ENCODE measurements around the gene PCSK5. TPM values are rescaled to one million over a fixed set of nuclear protein-coding genes. Genes with fewer than 3 reads are reported as not detected.

The PCSK5 gene
- total and polyA plus RNA-seq, 5 donors = 2.6 to 7.6 (median 5.6) TPM

GRCh38 chr9:76003041-76003440, 112.6 kb downstream of the PCSK5 start:
- H3K9me3 ChIP-seq (ENCODE audit: control insufficient read depth, low read length) = no peaks in the 10 kb centered on the region
- DNase-seq = no peak
- ATAC-seq = no peak
- no peak overlapping the region for H3K4me3 ChIP-seq (ENCODE audit: low read length)
- H3K4me1 ChIP-seq (ENCODE audit: control insufficient read depth, insufficient read depth, low read length) = peaks cover 2% of the 10 kb centered on the region
- intact Hi-C loops (cut with DNase I) = loop anchor here in 1 of 4 donors (10.0 kb wide), 1 partner anchor 918 kb away; the partner anchor contains the start of genes NMRK1 and OSTF1
- no peak overlapping the region for H3K27ac ChIP-seq (ENCODE audit: low read length)
- H3K27me3 ChIP-seq (ENCODE audit: control insufficient read depth, insufficient read depth) = no peaks in the 10 kb centered on the region
- WGBS = 79% methylated on average over 5 of the region's 5 CpGs

GRCh38 chr9:76004526-76004925, 114.1 kb downstream of the PCSK5 start:
- intact Hi-C loops (cut with DNase I) = loop anchor here in 1 of 4 donors (10.0 kb wide), 1 partner anchor 920 kb away; the partner anchor contains the start of genes NMRK1 and OSTF1
- ATAC-seq (no peak), DNase-seq (no peak)
- Histone ChIP-seq H3K4me3 (ENCODE audit: low read length) (no peak overlapping the region), H3K27me3 (ENCODE audit: control insufficient read depth, insufficient read depth) (no peaks in the 10 kb centered on the region), H3K27ac (ENCODE audit: low read length) (no peak overlapping the region), H3K4me1 (ENCODE audit: control insufficient read depth, insufficient read depth, low read length) (peaks cover 2% of the 10 kb centered on the region), H3K9me3 (ENCODE audit: control insufficient read depth, low read length) (no peaks in the 10 kb centered on the region)
- WGBS = 95% methylated on average over 1 of the region's 1 CpG

DNA sequence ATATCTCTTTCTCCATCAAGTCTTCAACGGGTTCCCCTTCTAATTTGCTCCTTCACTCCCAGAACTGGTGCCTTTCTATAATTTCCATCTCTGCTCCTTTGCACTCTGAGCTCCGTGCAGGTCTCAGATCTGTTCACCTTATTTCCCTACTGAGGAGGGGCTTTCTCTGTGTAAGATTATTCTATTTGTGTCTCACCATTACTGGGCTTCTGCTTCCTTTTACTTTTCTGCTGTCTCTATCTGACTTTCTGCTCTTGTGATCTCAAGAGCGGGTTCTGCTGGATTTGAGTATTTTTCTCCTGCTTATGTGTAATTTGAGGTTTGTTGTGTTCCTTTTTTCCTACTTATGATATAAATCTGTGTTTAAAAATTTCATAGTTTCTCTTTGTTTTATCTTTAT, 117.5 kb downstream of the PCSK5 start:
- H3K27ac ChIP-seq (ENCODE audit: low read length) = no peak overlapping the region
- 87% methylated on average over 3 of the region's 3 CpGs for WGBS
- DNase-seq (no peak), ATAC-seq (no peak)
- H3K4me1 ChIP-seq (ENCODE audit: control insufficient read depth, insufficient read depth, low read length) = peaks cover 2% of the 10 kb centered on the region
- H3K4me3 ChIP-seq (ENCODE audit: low read length) = no peak overlapping the region
- no peaks in the 10 kb centered on the region for H3K27me3 ChIP-seq (ENCODE audit: control insufficient read depth, insufficient read depth)
- H3K9me3 ChIP-seq (ENCODE audit: control insufficient read depth, low read length) = no peaks in the 10 kb centered on the region
- intact Hi-C loops (cut with DNase I) = loop anchor here in 1 of 4 donors (10.0 kb wide), 1 partner anchor 923 kb away; the partner anchor contains the start of genes NMRK1 and OSTF1

DNA sequence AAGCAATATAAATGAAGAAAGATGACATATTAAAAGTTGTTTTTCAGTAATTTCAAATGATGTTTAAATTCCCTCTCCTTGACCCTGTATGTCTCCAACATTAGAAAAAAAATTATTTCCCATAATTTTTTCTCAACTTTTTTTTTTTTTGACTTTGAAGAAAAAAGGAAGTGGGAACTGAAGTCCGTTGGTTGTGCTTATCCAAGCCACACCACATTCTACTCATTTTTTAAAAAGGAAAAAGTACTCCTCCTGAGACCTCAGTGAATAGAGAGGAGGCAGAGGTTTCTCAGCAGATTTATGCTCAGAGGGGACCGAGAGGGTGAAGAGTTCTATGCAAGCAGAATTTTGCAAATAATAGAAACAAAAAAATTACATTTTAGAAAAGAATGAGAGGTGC, 123.3 kb downstream of the PCSK5 start:
- ATAC-seq (no peak), DNase-seq (no peak)
- Histone ChIP-seq H3K4me1 (ENCODE audit: control insufficient read depth, insufficient read depth, low read length) (no peaks in the 10 kb centered on the region), H3K4me3 (ENCODE audit: low read length) (no peak overlapping the region), H3K27ac (ENCODE audit: low read length) (no peak overlapping the region), H3K9me3 (ENCODE audit: control insufficient read depth, low read length) (no peaks in the 10 kb centered on the region), H3K27me3 (ENCODE audit: control insufficient read depth, insufficient read depth) (no peaks in the 10 kb centered on the region)
- intact Hi-C loops (cut with DNase I) = no loop called here
- 53% methylated on average over 2 of the region's 2 CpGs for WGBS

- intact Hi-C loops (cut with DNase I) = no loop called here
- no peaks in the 10 kb centered on the region for H3K4me1 ChIP-seq (ENCODE audit: control insufficient read depth, insufficient read depth, low read length)
- no peaks in the 10 kb centered on the region for H3K27me3 ChIP-seq (ENCODE audit: control insufficient read depth, insufficient read depth)
- ATAC-seq (no peak), DNase-seq (no peak)
- 85% methylated on average over 12 of the region's 12 CpGs for WGBS
- H3K27ac ChIP-seq (ENCODE audit: low read length) = no peak overlapping the region
- H3K9me3 ChIP-seq (ENCODE audit: control insufficient read depth, low read length) = no peaks in the 10 kb centered on the region
- no peak overlapping the region for H3K4me3 ChIP-seq (ENCODE audit: low read length)
Measured at GRCh38 chr9:76018235-76018634, 127.8 kb downstream of the PCSK5 start.

DNA sequence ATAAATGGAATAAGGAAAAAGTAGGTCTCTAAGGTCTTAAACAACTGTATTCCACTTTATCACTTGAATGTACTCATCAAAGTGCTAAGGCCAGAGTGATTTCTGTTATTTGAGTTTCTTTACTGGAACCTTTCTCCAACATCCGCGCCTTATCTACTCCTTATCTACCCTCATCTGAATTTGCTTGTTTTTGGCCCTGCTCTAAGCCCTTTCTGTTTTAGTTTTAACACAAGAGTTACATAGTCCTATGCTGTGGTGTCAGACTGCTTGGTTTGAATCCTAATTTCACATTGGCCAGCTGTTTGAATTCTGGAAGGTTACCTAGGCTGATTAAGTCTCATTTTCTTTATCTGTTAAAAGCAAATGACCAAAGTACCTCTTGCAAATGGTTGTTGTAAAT, 128.3 kb downstream of the PCSK5 start:
- intact Hi-C loops (cut with DNase I) = no loop called here
- H3K4me3 ChIP-seq (ENCODE audit: low read length) = no peak overlapping the region
- H3K9me3 ChIP-seq (ENCODE audit: control insufficient read depth, low read length) = no peaks in the 10 kb centered on the region

DNA sequence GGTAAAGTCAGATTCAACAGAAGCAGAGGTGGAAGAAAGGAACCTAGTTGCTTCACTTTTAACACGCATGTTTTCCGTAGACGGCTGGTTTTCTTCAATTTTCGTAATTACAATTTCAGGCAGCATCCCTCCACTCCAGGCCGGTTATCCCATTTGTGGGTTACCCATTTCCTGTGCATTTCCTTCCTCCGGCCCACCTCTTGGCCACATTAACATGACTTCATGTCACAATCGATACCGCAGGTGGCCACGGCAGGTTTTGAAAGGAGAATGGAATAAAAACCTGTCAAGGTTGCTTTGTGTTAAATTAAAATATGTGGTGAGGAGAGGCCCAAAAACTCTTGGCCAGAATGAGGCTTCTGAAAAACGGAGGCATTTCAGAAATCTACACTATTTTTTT, 130.2 kb downstream of the PCSK5 start:
- no peak overlapping the region for H3K4me3 ChIP-seq (ENCODE audit: low read length)
- no peak overlapping the region for H3K27ac ChIP-seq (ENCODE audit: low read length)
- H3K27me3 ChIP-seq (ENCODE audit: control insufficient read depth, insufficient read depth) = no peaks in the 10 kb centered on the region
- ATAC-seq (no peak), DNase-seq (no peak)
- H3K4me1 ChIP-seq (ENCODE audit: control insufficient read depth, insufficient read depth, low read length) = no peaks in the 10 kb centered on the region
- 74% methylated on average over 10 of the region's 10 CpGs for WGBS
- no peaks in the 10 kb centered on the region for H3K9me3 ChIP-seq (ENCODE audit: control insufficient read depth, low read length)
- intact Hi-C loops (cut with DNase I) = no loop called here

More for the DNA sequence above, 128.3 kb downstream of the PCSK5 start:
- DNase-seq (no peak), ATAC-seq (peak in 1 of 2 donors; percentile 47)
- Histone ChIP-seq H3K27me3 (ENCODE audit: control insufficient read depth, insufficient read depth) (no peaks in the 10 kb centered on the region), H3K4me1 (ENCODE audit: control insufficient read depth, insufficient read depth, low read length) (no peaks in the 10 kb centered on the region), H3K27ac (ENCODE audit: low read length) (no peak overlapping the region)
- WGBS = 57% methylated on average over 2 of the region's 2 CpGs

GRCh38 chr9:76022317-76022716, 131.8 kb downstream of the PCSK5 start:
- no peak for DNase-seq
- WGBS = 86% methylated on average over 5 of the region's 5 CpGs
- intact Hi-C loops (cut with DNase I) = no loop called here

GRCh38 chr9:76023715-76024195, 133.3 kb downstream of the PCSK5 start:
- no peaks in the 10 kb centered on the region for H3K27me3 ChIP-seq (ENCODE audit: control insufficient read depth, insufficient read depth)
- DNase-seq (no peak), ATAC-seq (no peak)
- H3K4me1 ChIP-seq (ENCODE audit: control insufficient read depth, insufficient read depth, low read length) = no peaks in the 10 kb centered on the region
- no peak overlapping the region for H3K27ac ChIP-seq (ENCODE audit: low read length)
- no peaks in the 10 kb centered on the region for H3K9me3 ChIP-seq (ENCODE audit: control insufficient read depth, low read length)
- intact Hi-C loops (cut with DNase I) = no loop called here
- WGBS = 70% methylated on average over 7 of the region's 7 CpGs
- no peak overlapping the region for H3K4me3 ChIP-seq (ENCODE audit: low read length)

More at GRCh38 chr9:76022317-76022716, 131.8 kb downstream of the PCSK5 start:
- ATAC-seq = no peak
- H3K27ac ChIP-seq (ENCODE audit: low read length) = no peak overlapping the region
- no peaks in the 10 kb centered on the region for H3K9me3 ChIP-seq (ENCODE audit: control insufficient read depth, low read length)
- H3K27me3 ChIP-seq (ENCODE audit: control insufficient read depth, insufficient read depth) = no peaks in the 10 kb centered on the region
- H3K4me3 ChIP-seq (ENCODE audit: low read length) = no peak overlapping the region
- H3K4me1 ChIP-seq (ENCODE audit: control insufficient read depth, insufficient read depth, low read length) = no peaks in the 10 kb centered on the region

GRCh38 chr9:76025286-76025685, 134.8 kb downstream of the PCSK5 start:
- no peaks in the 10 kb centered on the region for H3K27me3 ChIP-seq (ENCODE audit: control insufficient read depth, insufficient read depth)
- WGBS = 78% methylated on average over 1 of the region's 1 CpG
- DNase-seq (no peak), ATAC-seq (no peak)
- H3K4me1 ChIP-seq (ENCODE audit: control insufficient read depth, insufficient read depth, low read length) = no peaks in the 10 kb centered on the region
- H3K9me3 ChIP-seq (ENCODE audit: control insufficient read depth, low read length) = no peaks in the 10 kb centered on the region
- H3K27ac ChIP-seq (ENCODE audit: low read length) = no peak overlapping the region
- H3K4me3 ChIP-seq (ENCODE audit: low read length) = no peak overlapping the region
- intact Hi-C loops (cut with DNase I) = no loop called here

DNA sequence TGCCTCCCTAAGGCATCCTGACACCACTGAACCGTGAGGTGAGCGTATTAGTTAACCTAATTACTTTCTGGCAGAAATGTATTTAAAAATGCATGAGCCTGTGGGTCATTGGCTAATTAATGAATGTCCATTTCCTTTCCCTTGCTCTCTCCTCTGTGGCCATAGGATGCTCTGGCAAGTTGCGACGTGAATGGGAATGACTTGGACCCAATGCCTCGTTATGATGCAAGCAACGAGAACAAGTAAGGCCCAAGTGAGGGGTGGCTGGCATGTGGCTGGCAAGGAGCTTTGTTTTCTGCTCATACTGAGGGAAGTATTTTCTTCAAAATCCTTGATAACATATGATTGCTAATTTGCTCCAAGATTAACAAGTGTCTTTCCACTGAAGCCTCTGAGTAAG, 136.3 kb downstream of the PCSK5 start:
- H3K4me1 ChIP-seq (ENCODE audit: control insufficient read depth, insufficient read depth, low read length) = no peaks in the 10 kb centered on the region
- H3K27ac ChIP-seq (ENCODE audit: low read length) = no peak overlapping the region
- DNase-seq = no peak
- no peak overlapping the region for H3K4me3 ChIP-seq (ENCODE audit: low read length)
- H3K27me3 ChIP-seq (ENCODE audit: control insufficient read depth, insufficient read depth) = no peaks in the 10 kb centered on the region
- no peaks in the 10 kb centered on the region for H3K9me3 ChIP-seq (ENCODE audit: control insufficient read depth, low read length)
- no peak for ATAC-seq
- intact Hi-C loops (cut with DNase I) = no loop called here
- WGBS = 95% methylated on average over 6 of the region's 6 CpGs

DNA sequence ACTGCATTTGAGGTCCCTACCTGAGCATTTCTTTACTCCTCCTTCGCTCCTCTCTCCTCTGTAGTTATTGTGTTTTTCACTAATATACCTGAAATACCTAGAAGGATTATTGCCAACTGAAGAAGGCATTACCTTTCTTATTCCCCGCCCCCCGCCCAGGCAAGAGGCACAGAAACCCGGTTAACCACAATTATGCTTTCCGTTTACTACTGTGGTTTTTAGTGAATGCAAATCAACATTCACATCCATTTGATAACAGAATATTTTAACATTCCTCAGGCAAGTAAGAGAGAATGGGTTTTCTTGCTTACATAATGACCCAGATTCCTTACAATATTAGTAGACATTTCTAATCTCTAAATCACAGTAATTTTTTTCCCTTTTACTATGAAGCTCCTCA, 136.9 kb downstream of the PCSK5 start:
- 86% methylated on average over 5 of the region's 5 CpGs for WGBS
- intact Hi-C loops (cut with DNase I) = no loop called here
- Histone ChIP-seq H3K4me1 (ENCODE audit: control insufficient read depth, insufficient read depth, low read length) (no peaks in the 10 kb centered on the region), H3K27me3 (ENCODE audit: control insufficient read depth, insufficient read depth) (no peaks in the 10 kb centered on the region), H3K4me3 (ENCODE audit: low read length) (no peak overlapping the region), H3K27ac (ENCODE audit: low read length) (no peak overlapping the region), H3K9me3 (ENCODE audit: control insufficient read depth, low read length) (no peaks in the 10 kb centered on the region)
- DNase-seq (no peak), ATAC-seq (no peak)

Data from right cardiac atrium (tissue), 5 donors.